K562 (cell line): Measurements from ENCODE around the gene CBX1. TPM values are rescaled to one million over a fixed set of nuclear protein-coding genes. Genes with fewer than 3 reads are reported as not detected.
A peak's percentile ranks its signal among the peaks of the same experiment; 100 is the strongest.

Experiments
- ARNT ChIP-seq, 2 experiments: fragments of 450-650 bp; IDR thresholded peaks; 2 replicates each; pipeline ENCODE4 v1.6.1; 2016; ENCODE audit warnings: mild to moderate bottlenecking in 1 of 2
- CHD2 ChIP-seq: IDR thresholded peaks from 2 replicates; pipeline ENCODE4 v1.6.1; 2011; ENCODE audit warnings: low read depth, low read length
- ELF4 ChIP-seq: fragments of 450-650 bp; formaldehyde crosslinking; IDR thresholded peaks from 2 replicates; pipeline ENCODE4 v1.4.0; 2022; ENCODE audit warnings: missing genetic modification characterization
- FIP1L1 ChIP-seq: fragments of 200-400 bp; formaldehyde crosslinking; IDR thresholded peaks from 2 replicates; pipeline ENCODE4 v1.6.1; 2018; ENCODE audit warnings: mild to moderate bottlenecking, low read depth, low read length; ENCODE audit not compliant: poor library complexity, severe bottlenecking
- GATAD2B ChIP-seq: fragments of 450-650 bp; IDR thresholded peaks from 2 replicates; pipeline ENCODE4 v1.6.1; 2017; ENCODE audit warnings: mild to moderate bottlenecking, borderline replicate concordance
- HNRNPLL ChIP-seq: fragments of 200-400 bp; formaldehyde crosslinking; IDR thresholded peaks from 2 replicates; pipeline ENCODE4 v1.6.1; 2017; ENCODE audit warnings: low read length, low read depth, mild to moderate bottlenecking; ENCODE audit not compliant: poor library complexity, severe bottlenecking
- LARP7 ChIP-seq: fragments of 450-650 bp; IDR thresholded peaks from 2 replicates; pipeline ENCODE4 v1.6.1; 2016
- NBN ChIP-seq: fragments of 450-650 bp; IDR thresholded peaks from 2 replicates; pipeline ENCODE4 v1.6.1; 2016; ENCODE audit warnings: low read depth, mild to moderate bottlenecking
- NCOA1 ChIP-seq: fragments of 450-650 bp; IDR thresholded peaks from 2 replicates; pipeline ENCODE4 v1.6.1; 2016; ENCODE audit warnings: low read depth
- NRF1 ChIP-seq, 2 experiments: fragments of 450-650 bp; IDR thresholded peaks in 1 of 2; conservative IDR thresholded peaks in 1 of 2; 2 replicates each; pipeline ENCODE4 v1.6.1; 2014; ENCODE audit warnings: mild to moderate bottlenecking in 2 of 2
- PKNOX1 ChIP-seq: fragments of 450-650 bp; IDR thresholded peaks from 2 replicates; pipeline ENCODE4 v1.6.1; 2016
- RAD51 ChIP-seq: fragments of 450-650 bp; IDR thresholded peaks from 2 replicates; pipeline ENCODE4 v1.7.1; 2016; ENCODE audit warnings: low read depth, mild to moderate bottlenecking, borderline replicate concordance
- TCFL5 ChIP-seq: fragments of 250-450 bp; sonication (Bioruptor Pico); conservative IDR thresholded peaks from 2 replicates; pipeline ENCODE4 v1.6.1; 2021; ENCODE audit warnings: mild to moderate bottlenecking, moderate library complexity, matching md5 sums
- ZC3H8 ChIP-seq: fragments of 450-650 bp; IDR thresholded peaks from 2 replicates; pipeline ENCODE4 v1.6.1; 2017
- ZFP30 ChIP-seq: fragments of 250-450 bp; sonication (Bioruptor Pico); IDR thresholded peaks from 2 replicates; pipeline ENCODE4 v1.8.0; 2022; ENCODE audit warnings: moderate library complexity, mild to moderate bottlenecking, inconsistent platforms, borderline replicate concordance
- ZKSCAN3 ChIP-seq: fragments of 250-450 bp; sonication (Bioruptor Pico); IDR thresholded peaks from 2 replicates; pipeline ENCODE4 v1.4.0; 2020
- ZNF274 ChIP-seq: IDR thresholded peaks from 2 replicates; pipeline ENCODE4 v1.6.1; 2011; ENCODE audit warnings: low read depth, mild to moderate bottlenecking, low read length, moderate library complexity, borderline replicate concordance
- ZNF512 ChIP-seq: IDR thresholded peaks from 2 replicates; pipeline ENCODE4 v1.6.1; 2016; ENCODE audit warnings: missing genetic modification characterization, missing compliant biosample characterization
- ZNF707 ChIP-seq: fragments of 250-450 bp; sonication (Bioruptor Pico); conservative IDR thresholded peaks from 2 replicates; pipeline ENCODE4 v1.8.0; 2022; ENCODE audit warnings: inconsistent platforms, mild to moderate bottlenecking, moderate library complexity
- polyA plus RNA-seq, 8 experiments: library from polyadenylated mRNA; depleted of rRNA in 4 of 8; stranded (reverse) in 5 of 8; unstranded in 3 of 8; fragments of >200 nt; fragmentation: Nextera tagmentation in 2 of 8; fragmentation: Illumina TruSeq in 1 of 8; extraction: Ambion mirVana in 2 of 8; extraction: Trizol in 1 of 8; gene quantifications; 2 replicates each; pipeline versions ENCODE4 v1.2.1 to v1.2.3, GENCODE V29; 2011 to 2014; ENCODE audit warnings: inconsistent platforms in 1 of 8, missing spikeins in 1 of 8
- total RNA-seq, 7 experiments: library from RNA; depleted of rRNA in 6 of 7; stranded (reverse); fragments of >200 nt in 6 of 7; fragmentation: Illumina TruSeq in 2 of 7; extraction: Trizol in 2 of 7; gene quantifications; 2 replicates each; pipeline versions ENCODE4 v1.2.1 to v1.2.3, GENCODE V29; 2011 to 2021; ENCODE audit warnings: low replicate concordance in 1 of 7
- TF ChIP-seq, protein P1 (sequence below): fragments of 450-650 bp; formaldehyde crosslinking; IDR thresholded peaks from 2 replicates; pipeline ENCODE4 v1.4.0; 2020; ENCODE audit warnings: mild to moderate bottlenecking, mixed read lengths
- TF ChIP-seq, protein P2 (sequence below): fragments of 250-450 bp; sonication (Bioruptor Pico); IDR thresholded peaks from 2 replicates; pipeline ENCODE4 v1.8.0; 2022; ENCODE audit warnings: moderate library complexity, mild to moderate bottlenecking, inconsistent platforms
- TF ChIP-seq, protein P3 (sequence below): fragments of 450-650 bp; IDR thresholded peaks from 2 replicates; pipeline ENCODE4 v1.6.1; 2016; ENCODE audit warnings: low read depth, mild to moderate bottlenecking, moderate library complexity
- TF ChIP-seq, protein P4 (sequence below): fragments of 200-800 bp; sonication (Bioruptor generic); IDR thresholded peaks from 2 replicates; pipeline ENCODE4 v1.6.1; 2017; ENCODE audit warnings: missing genetic modification characterization, missing compliant biosample characterization

CBX1 gene
- total and polyA plus RNA-seq, 9 of the 15 experiments (the other 6 are each of a cell fraction or from before 2014, with no cell fraction given) = 10.6 to 95.7 (median 52.7) TPM

DNA sequence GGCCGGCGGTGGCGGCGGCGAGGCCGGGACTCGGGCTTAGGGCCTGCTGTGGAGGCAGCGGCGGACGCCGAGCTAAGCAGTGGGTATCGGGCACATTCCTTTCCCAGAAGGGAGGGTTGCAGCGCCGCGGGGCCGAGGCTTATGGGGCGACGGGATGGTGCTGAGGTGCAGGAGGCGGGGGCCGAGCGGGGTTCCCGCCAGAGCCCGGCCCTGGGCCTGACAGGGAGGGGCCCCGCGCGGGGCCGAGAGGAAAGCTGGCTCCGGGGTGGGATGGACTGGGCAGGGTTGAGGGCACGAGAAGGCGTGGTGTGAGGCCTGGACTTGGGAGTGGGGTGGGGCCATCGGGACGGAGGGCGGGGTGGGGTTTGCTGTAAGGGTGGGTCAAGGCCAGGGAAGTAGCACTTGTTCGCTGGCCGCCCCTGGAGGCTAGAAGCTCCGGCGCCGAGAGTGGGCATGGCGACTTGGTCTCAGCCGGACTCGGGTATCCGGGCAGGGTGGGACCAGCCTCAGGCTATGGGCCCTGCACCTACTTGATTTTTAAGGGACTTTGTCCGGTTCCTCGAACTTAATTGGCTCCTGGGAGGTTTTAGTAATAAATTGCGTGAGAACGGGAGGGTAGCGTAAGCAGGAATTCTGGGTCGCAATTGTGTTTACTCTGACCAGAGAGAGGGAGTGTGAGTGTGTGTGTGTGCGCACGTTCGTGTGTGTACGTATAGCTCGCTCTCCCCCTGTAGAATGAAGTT, 52.7 kb downstream of the CBX1 start (continued):
- TF ChIP-seq, protein P1, sequence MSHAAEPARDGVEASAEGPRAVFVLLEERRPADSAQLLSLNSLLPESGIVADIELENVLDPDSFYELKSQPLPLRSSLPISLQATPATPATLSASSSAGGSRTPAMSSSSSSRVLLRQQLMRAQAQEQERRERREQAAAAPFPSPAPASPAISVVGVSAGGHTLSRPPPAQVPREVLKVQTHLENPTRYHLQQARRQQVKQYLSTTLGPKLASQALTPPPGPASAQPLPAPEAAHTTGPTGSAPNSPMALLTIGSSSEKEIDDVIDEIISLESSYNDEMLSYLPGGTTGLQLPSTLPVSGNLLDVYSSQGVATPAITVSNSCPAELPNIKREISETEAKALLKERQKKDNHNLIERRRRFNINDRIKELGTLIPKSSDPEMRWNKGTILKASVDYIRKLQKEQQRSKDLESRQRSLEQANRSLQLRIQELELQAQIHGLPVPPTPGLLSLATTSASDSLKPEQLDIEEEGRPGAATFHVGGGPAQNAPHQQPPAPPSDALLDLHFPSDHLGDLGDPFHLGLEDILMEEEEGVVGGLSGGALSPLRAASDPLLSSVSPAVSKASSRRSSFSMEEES (CRISPR knock-in tag) = no peak
- TF ChIP-seq CHD2 (no peak), ZNF512 (tag) (no peak), NRF1 (conservative IDR thresholded peaks at IDR 0.05 in 1 of 2, IDR thresholded peaks at IDR 0.05 in 1 of 2) (peak; percentile 37 to 51), ZKSCAN3 (CRISPR knock-in tag) (no peak), NBN (0 out of 2 replicates have a peak, but pooled peaks have one; percentile 12), NCOA1 (no peak; the same call in 1 of the 2 replicates), LARP7 (no peak), ZFP30 (CRISPR knock-in tag) (no peak), GATAD2B (no peak), ZNF707 (no peak), HNRNPLL (no peak), ELF4 (CRISPR knock-in tag) (no peak), TCFL5 (CRISPR knock-in tag) (no peak), FIP1L1 (no peak), PKNOX1 (no peak), ARNT (IDR thresholded peaks at IDR 0.05) (no peak), ZNF274 (no peak), ZC3H8 (no peak), RAD51 (no peak)
- TF ChIP-seq, protein P2, sequence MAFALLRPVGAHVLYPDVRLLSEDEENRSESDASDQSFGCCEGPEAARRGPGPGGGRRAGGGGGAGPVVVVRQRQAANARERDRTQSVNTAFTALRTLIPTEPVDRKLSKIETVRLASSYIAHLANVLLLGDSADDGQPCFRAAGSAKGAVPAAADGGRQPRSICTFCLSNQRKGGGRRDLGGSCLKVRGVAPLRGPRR = no peak
- TF ChIP-seq, protein P3, sequence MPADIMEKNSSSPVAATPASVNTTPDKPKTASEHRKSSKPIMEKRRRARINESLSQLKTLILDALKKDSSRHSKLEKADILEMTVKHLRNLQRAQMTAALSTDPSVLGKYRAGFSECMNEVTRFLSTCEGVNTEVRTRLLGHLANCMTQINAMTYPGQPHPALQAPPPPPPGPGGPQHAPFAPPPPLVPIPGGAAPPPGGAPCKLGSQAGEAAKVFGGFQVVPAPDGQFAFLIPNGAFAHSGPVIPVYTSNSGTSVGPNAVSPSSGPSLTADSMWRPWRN = no peak
- TF ChIP-seq, protein P4, sequence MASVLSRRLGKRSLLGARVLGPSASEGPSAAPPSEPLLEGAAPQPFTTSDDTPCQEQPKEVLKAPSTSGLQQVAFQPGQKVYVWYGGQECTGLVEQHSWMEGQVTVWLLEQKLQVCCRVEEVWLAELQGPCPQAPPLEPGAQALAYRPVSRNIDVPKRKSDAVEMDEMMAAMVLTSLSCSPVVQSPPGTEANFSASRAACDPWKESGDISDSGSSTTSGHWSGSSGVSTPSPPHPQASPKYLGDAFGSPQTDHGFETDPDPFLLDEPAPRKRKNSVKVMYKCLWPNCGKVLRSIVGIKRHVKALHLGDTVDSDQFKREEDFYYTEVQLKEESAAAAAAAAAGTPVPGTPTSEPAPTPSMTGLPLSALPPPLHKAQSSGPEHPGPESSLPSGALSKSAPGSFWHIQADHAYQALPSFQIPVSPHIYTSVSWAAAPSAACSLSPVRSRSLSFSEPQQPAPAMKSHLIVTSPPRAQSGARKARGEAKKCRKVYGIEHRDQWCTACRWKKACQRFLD (CRISPR knock-in tag) = no peak
